Parathyroid adenoma (tissue), 2 donors: Measurements from ENCODE around the gene SKIDA1.

Experiments used
- H2AFZ ChIP-seq: fragments of 300-600 bp; sonication (generic); one replicate; pipeline ENCODE4 v1.7.0; 2017; ENCODE audit warnings: antibody characterized with exemption, mild to moderate bottlenecking
- H3K27ac ChIP-seq: fragments of 300-600 bp; sonication (generic); one replicate; pipeline ENCODE4 v1.7.0; 2017
- H3K27me3 ChIP-seq: fragments of 300-600 bp; sonication (generic); one replicate; pipeline ENCODE4 v1.7.0; 2017; ENCODE audit warnings: low read length; ENCODE audit not compliant: control insufficient read depth, insufficient read depth
- H3K36me3 ChIP-seq: fragments of 300-600 bp; sonication (generic); one replicate; pipeline ENCODE4 v1.7.0; 2017; ENCODE audit warnings: low read length; ENCODE audit not compliant: control insufficient read depth, insufficient read depth
- H3K4me1 ChIP-seq: fragments of 300-600 bp; sonication (generic); one replicate; pipeline ENCODE4 v1.7.0; 2017; ENCODE audit warnings: control low read depth
- H3K4me2 ChIP-seq: fragments of 300-600 bp; sonication (generic); one replicate; pipeline ENCODE4 v1.7.0; 2017; ENCODE audit warnings: low read length
- H3K4me3 ChIP-seq: fragments of 300-600 bp; sonication (generic); one replicate; pipeline ENCODE4 v1.7.0; 2017; ENCODE audit warnings: low read depth, low read length
- H3K79me2 ChIP-seq: fragments of 300-600 bp; sonication (generic); one replicate; pipeline ENCODE4 v1.7.0; 2017; ENCODE audit warnings: control low read depth
- H3K9ac ChIP-seq: fragments of 300-600 bp; sonication (generic); one replicate; pipeline ENCODE4 v1.7.0; 2017; ENCODE audit warnings: mild to moderate bottlenecking
- H3K9me3 ChIP-seq: fragments of 300-600 bp; sonication (generic); one replicate; pipeline ENCODE4 v1.7.0; 2017; ENCODE audit warnings: low read length; ENCODE audit not compliant: control insufficient read depth
- CTCF ChIP-seq: fragments of 300-600 bp; sonication (generic); IDR thresholded peaks from one replicate; pipeline ENCODE4 v1.7.0; 2017; ENCODE audit warnings: antibody characterized with exemption, mild to moderate bottlenecking
- donor health status: primary hyperparathyroidism.

Gene SKIDA1

GRCh38 chr10:21487416-21488180, 37.9 kb downstream of the SKIDA1 start:
- Histone ChIP-seq H3K27ac (no peak overlapping the region), H3K4me2 (no peak overlapping the region), H2AFZ (no peak overlapping the region), H3K4me1 (peaks cover 5% of the 10 kb centered on the region), H3K9ac (no peak overlapping the region), H3K36me3 (no peaks in the 10 kb centered on the region), H3K79me2 (no peaks in the 10 kb centered on the region), H3K27me3 (no peaks in the 10 kb centered on the region), H3K4me3 (no peak overlapping the region), H3K9me3 (no peaks in the 10 kb centered on the region)
- TF ChIP-seq CTCF = no peak

GRCh38 chr10:21482821-21483220, 42.7 kb downstream of the SKIDA1 start:
- Histone ChIP-seq H3K4me2 (no peak overlapping the region), H3K36me3 (no peaks in the 10 kb centered on the region), H3K79me2 (no peaks in the 10 kb centered on the region), H2AFZ (no peak overlapping the region), H3K27ac (no peak overlapping the region), H3K4me1 (no peaks in the 10 kb centered on the region), H3K9ac (no peak overlapping the region), H3K4me3 (no peak overlapping the region), H3K9me3 (no peaks in the 10 kb centered on the region), H3K27me3 (no peaks in the 10 kb centered on the region)
- no peak for TF ChIP-seq CTCF

GRCh38 chr10:21481407-21481806, 44.1 kb downstream of the SKIDA1 start:
- no peak overlapping the region for H2AFZ ChIP-seq
- H3K9ac ChIP-seq = no peak overlapping the region
- no peak overlapping the region for H3K4me2 ChIP-seq
- H3K27ac ChIP-seq = no peak overlapping the region
- H3K9me3 ChIP-seq = no peaks in the 10 kb centered on the region
- no peaks in the 10 kb centered on the region for H3K4me1 ChIP-seq
- H3K36me3 ChIP-seq = no peaks in the 10 kb centered on the region
- no peak overlapping the region for H3K4me3 ChIP-seq
- H3K27me3 ChIP-seq = no peaks in the 10 kb centered on the region
- no peaks in the 10 kb centered on the region for H3K79me2 ChIP-seq
- no peak for TF ChIP-seq CTCF

GRCh38 chr10:21479570-21480315, 45.7 kb downstream of the SKIDA1 start:
- H3K4me1 ChIP-seq = peaks cover 5% of the 10 kb centered on the region
- no peak overlapping the region for H3K4me3 ChIP-seq
- no peak overlapping the region for H3K27ac ChIP-seq
- H3K9me3 ChIP-seq = no peaks in the 10 kb centered on the region
- no peak overlapping the region for H3K9ac ChIP-seq
- TF ChIP-seq CTCF = no peak
- no peak overlapping the region for H2AFZ ChIP-seq
- no peaks in the 10 kb centered on the region for H3K27me3 ChIP-seq
- no peaks in the 10 kb centered on the region for H3K36me3 ChIP-seq
- no peaks in the 10 kb centered on the region for H3K79me2 ChIP-seq
- H3K4me2 ChIP-seq = no peak overlapping the region
